A673 (cell line): ENCODE results near the gene AJUBA. TPM values are rescaled to one million over a fixed set of nuclear protein-coding genes. Genes with fewer than 3 reads are reported as not detected.
A peak's percentile ranks its signal among the peaks of the same experiment; 100 is the strongest.

Source experiments
- BruUV-seq: library from RNA; stranded (reverse); fragments of 400-500 nt; replicated peaks from 2 replicates; lab custom pipeline; 2021; lab: Mats Ljungman, UMichigan
- CTCF ChIA-PET: fragments of 300-600 bp; sonication (Branson Sonifier 250); formaldehyde crosslinking; loops from one replicate; lab custom pipeline; 2022; ENCODE audit warnings: antibody characterized with exemption; lab: Charles Lee
- POLR2A ChIA-PET: fragments of 300-600 bp; sonication (Branson Sonifier 250); formaldehyde crosslinking; loops from one replicate; lab custom pipeline; 2022; ENCODE audit warnings: antibody characterized with exemption; ENCODE audit not compliant: low non-redundant PET; lab: Charles Lee
- DNase-seq: peaks from one replicate; pipeline ENCODE4 v3.0.0-alpha.2; 2015; ENCODE audit warnings: low spot score
- H3K27ac ChIP-seq: fragments of 200-600 bp; sonication (generic); 2 replicates; pipeline ENCODE4 v1.5.1; 2016; ENCODE audit warnings: mixed run types, low read depth, mild to moderate bottlenecking, mixed read lengths, antibody characterized with exemption, low read length; ENCODE audit not compliant: poor library complexity, severe bottlenecking
- H3K27me3 ChIP-seq: fragments of 200-600 bp; sonication (generic); replicated peaks from 2 replicates; pipeline ENCODE4 v1.6.1; 2017; ENCODE audit warnings: mixed run types, low read depth, mild to moderate bottlenecking, mixed read lengths, antibody characterized with exemption, low read length; ENCODE audit not compliant: insufficient read depth, poor library complexity
- H3K36me3 ChIP-seq: fragments of 200-600 bp; sonication (generic); 2 replicates; pipeline ENCODE4 v1.6.1; 2016; ENCODE audit warnings: mixed run types, mild to moderate bottlenecking, mixed read lengths, antibody characterized with exemption, low read length; ENCODE audit not compliant: insufficient read depth, poor library complexity, severe bottlenecking
- H3K4me1 ChIP-seq: fragments of 200-600 bp; sonication (generic); 2 replicates; pipeline ENCODE4 v1.6.1; 2017; ENCODE audit warnings: mixed run types, mild to moderate bottlenecking, mixed read lengths, antibody characterized with exemption, low read length; ENCODE audit not compliant: insufficient read depth, poor library complexity, severe bottlenecking
- H3K4me3 ChIP-seq: fragments of 200-600 bp; sonication (generic); 2 replicates; pipeline ENCODE4 v1.5.1; 2016; ENCODE audit warnings: low read depth, mixed run types, mild to moderate bottlenecking, mixed read lengths, low read length; ENCODE audit not compliant: poor library complexity, severe bottlenecking
- H3K9me3 ChIP-seq: fragments of 200-600 bp; sonication (generic); 2 replicates; pipeline ENCODE4 v1.6.1; 2016; ENCODE audit warnings: mixed run types, low read depth, mild to moderate bottlenecking, mixed read lengths, antibody characterized with exemption, low read length; ENCODE audit not compliant: poor library complexity, severe bottlenecking
- EZH2 ChIP-seq: fragments of 200-600 bp; sonication (generic); IDR thresholded peaks from 2 replicates; pipeline ENCODE4 v1.6.1; 2017; ENCODE audit warnings: borderline replicate concordance, low read depth, mild to moderate bottlenecking, mixed read lengths, antibody characterized with exemption, low read length; ENCODE audit not compliant: poor library complexity, severe bottlenecking
- intact Hi-C: fragments of 100-400 bp; cut with micrococcal nuclease; formaldehyde crosslinking; loops from one replicate; pipeline ENCODE4 v1.10.0; 2022; ENCODE audit not compliant: unreplicated experiment
- total RNA-seq: library from RNA; stranded (reverse); gene quantifications from 2 replicates; pipeline ENCODE4 v1.2.3, GENCODE V29; 2021
- TF ChIP-seq, protein P1 (sequence below): fragments of 300-800, 200-600 bp; sonication (generic); conservative IDR thresholded peaks from 2 replicates; pipeline ENCODE4 v1.5.1; 2017; ENCODE audit warnings: low read depth, mild to moderate bottlenecking, antibody characterized with exemption, low read length, moderate library complexity, mixed read lengths

Gene AJUBA
- total RNA-seq, 1 experiment from 2014 or later: 43.6 TPM

DNA sequence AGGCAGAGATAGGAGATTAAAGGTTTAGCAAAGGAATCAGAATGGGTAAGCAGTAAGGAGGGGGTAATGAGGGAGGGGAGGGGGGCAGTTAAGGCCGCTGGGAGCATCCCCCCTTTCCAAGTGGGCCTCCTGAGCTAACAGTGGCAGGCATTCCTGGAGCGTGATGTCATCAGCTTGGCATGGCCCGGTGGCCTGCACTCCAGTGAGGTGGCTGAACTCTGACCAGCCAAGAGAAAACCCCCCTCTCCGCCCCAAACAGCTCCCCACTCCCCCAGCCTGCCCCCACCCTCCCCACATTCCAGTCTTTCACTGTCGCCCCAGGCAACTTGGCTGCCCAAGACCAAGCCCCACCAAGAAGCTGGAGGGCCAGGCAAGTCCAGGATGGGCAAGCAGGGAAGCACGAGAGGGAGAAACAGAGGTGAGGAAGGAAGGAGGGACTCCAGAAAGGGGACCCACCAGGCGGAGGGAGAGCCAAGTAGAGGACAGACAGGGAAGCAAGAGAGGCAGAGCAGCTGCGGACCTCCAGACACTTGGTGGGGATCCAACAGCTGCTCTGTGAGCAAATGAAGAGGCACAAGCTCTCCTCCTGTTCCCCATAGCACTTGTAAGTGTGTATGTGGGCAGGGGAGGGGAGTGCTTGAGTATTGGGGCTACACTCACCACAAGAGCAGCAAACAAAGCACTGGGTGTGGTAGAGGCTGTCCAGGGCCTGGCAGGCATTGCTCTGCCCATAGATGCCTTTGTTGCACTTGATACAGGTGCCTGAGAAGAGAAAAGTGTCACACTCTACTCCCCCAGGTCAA, 4.5 kb downstream of the AJUBA start:
- POLR2A ChIA-PET: interaction anchor here (0.7 kb wide), 1 partner anchor 91 kb away, joined by 3 read pairs; no protein-coding TSS in a partner anchor
- CTCF ChIA-PET: interaction anchor here (0.7 to 0.8 kb wide), 2 partner anchors 9 to 320 kb away, joined by 8 to 9 read pairs; no protein-coding TSS in a partner anchor
- no peak for DNase-seq
- Histone ChIP-seq H3K27me3 (no peaks in the 10 kb centered on the region), H3K4me3 (no peak overlapping the region), H3K27ac (peak overlapping the region; percentile 82), H3K36me3 (peaks cover 41% of the 10 kb centered on the region), H3K4me1 (peaks cover 41% of the 10 kb centered on the region), H3K9me3 (no peaks in the 10 kb centered on the region)
- no TSS peak for BruUV-seq
- intact Hi-C loops: no loop called here
- TF ChIP-seq, protein P1, sequence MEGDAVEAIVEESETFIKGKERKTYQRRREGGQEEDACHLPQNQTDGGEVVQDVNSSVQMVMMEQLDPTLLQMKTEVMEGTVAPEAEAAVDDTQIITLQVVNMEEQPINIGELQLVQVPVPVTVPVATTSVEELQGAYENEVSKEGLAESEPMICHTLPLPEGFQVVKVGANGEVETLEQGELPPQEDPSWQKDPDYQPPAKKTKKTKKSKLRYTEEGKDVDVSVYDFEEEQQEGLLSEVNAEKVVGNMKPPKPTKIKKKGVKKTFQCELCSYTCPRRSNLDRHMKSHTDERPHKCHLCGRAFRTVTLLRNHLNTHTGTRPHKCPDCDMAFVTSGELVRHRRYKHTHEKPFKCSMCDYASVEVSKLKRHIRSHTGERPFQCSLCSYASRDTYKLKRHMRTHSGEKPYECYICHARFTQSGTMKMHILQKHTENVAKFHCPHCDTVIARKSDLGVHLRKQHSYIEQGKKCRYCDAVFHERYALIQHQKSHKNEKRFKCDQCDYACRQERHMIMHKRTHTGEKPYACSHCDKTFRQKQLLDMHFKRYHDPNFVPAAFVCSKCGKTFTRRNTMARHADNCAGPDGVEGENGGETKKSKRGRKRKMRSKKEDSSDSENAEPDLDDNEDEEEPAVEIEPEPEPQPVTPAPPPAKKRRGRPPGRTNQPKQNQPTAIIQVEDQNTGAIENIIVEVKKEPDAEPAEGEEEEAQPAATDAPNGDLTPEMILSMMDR: no peak
- TF ChIP-seq EZH2: no peak

DNA sequence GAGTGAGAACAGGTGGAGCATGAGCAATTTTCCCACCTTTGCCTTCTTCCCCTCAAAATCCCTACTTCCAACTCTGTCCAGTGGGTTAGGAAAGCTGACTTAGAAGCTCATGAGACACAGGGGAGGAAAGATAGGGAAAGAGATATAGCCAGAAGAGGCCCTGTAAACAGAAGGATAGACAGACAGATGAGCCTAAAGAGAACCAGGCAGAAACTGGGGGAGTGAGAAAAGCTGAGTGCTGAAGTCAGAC, 5.0 kb downstream of the AJUBA start:
- Histone ChIP-seq H3K27me3 (no peaks in the 10 kb centered on the region), H3K4me3 (no peak overlapping the region), H3K4me1 (peaks cover 41% of the 10 kb centered on the region), H3K27ac (peak overlapping the region; percentile 82), H3K36me3 (peaks cover 44% of the 10 kb centered on the region), H3K9me3 (no peaks in the 10 kb centered on the region)
- ChIA-PET POLR2A (interaction anchor here (0.5 to 0.7 kb wide), 2 partner anchors 91 to 581 kb away, joined by 3 read pairs; no protein-coding TSS in a partner anchor), CTCF (interaction anchor here (0.7 to 1.0 kb wide), 2 partner anchors 80 to 319 kb away, joined by 3 to 9 read pairs; no protein-coding TSS in a partner anchor)
- no TSS peak for BruUV-seq
- intact Hi-C loops: no loop called here
- no peak for DNase-seq
- TF ChIP-seq EZH2: no peak
- TF ChIP-seq, protein P1: no peak

DNA sequence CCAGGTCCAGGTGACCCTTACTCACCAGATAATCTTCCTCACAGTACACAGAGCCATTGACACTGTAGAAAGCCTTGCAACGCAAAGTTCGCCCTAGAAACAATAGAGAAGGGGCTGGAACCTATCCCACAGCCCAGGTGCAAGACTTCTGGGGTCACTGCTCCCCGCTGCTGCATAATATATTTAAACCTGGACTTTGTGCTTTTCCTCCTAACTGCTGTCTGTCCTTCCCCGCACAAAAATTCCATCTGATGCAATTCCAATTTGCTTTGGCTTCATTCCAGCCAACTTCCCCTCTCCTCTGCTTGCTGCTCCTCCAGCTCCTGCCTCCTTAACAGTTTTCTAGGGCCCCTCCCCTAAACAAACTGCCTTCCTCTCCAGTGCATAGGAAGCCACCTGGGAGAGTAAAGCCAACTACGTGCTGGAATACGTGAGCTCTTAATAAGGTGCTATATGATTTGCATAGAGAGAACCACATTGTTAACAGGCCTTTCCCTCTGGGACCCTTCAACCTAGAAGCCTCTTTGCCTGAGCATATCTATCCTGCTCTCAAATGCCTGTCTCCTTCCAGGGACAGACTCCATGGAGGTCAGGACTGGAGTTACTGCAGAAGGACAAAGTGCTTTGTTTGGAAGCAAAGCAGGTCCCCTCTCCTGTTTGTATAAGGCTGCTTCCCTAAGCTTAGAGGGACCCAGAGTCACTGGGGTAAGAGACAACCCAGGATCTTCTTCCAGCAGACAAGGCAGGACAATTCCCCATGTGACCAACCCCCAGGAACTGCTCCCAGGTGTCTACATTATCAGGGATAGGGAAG, 5.5 kb downstream of the AJUBA start:
- TF ChIP-seq EZH2: no peak
- TF ChIP-seq, protein P1: no peak
- H3K9me3 ChIP-seq: no peaks in the 10 kb centered on the region
- intact Hi-C loops: no loop called here
- BruUV-seq: no TSS peak
- H3K27me3 ChIP-seq: no peaks in the 10 kb centered on the region
- peak overlapping the region; percentile 82 for H3K27ac ChIP-seq
- ChIA-PET POLR2A (interaction anchor here (0.5 kb wide), 1 partner anchor 582 kb away, joined by 3 read pairs; no protein-coding TSS in a partner anchor), CTCF (interaction anchor here (0.6 to 1.0 kb wide), 5 partner anchors 8 to 319 kb away, joined by 3 to 9 read pairs (median 3); no protein-coding TSS in a partner anchor)
- H3K4me3 ChIP-seq: no peak overlapping the region
- peaks cover 49% of the 10 kb centered on the region for H3K36me3 ChIP-seq
- DNase-seq: peak; percentile 57
- peaks cover 41% of the 10 kb centered on the region for H3K4me1 ChIP-seq
